Activated CD4-positive, alpha-beta T cell treated with anti-CD3 and anti-CD28 coated beads for 48 hours (primary cell): Measurements from ENCODE around the gene SIX5.
"Not testable (repeated sequence)": the region's sequence is repeated elsewhere in the genome, so short reads cannot be mapped to it uniquely, and the experiment has no call there.

Experiments used
- DNase-seq: peaks from one replicate; pipeline ENCODE4 v3.0.0-alpha.2; 2020

Gene SIX5

GRCh38 chr19:45768984-45769782 is at the start of gene SIX5:
TSS of gene SIX5 (minus strand) at chr19:45769252. CDS start at chr19:45768844, 408 bp downstream.
- peak; percentile 98 for DNase-seq

- DNase-seq: no peak
These were observed 48.8 kb upstream of the SIX5 start for GRCh38 chr19:45817725-45818301.

GRCh38 chr19:45817010-45817724 is 48.1 kb upstream of the SIX5 start:
- peak; percentile 98 for DNase-seq

- DNase-seq: no peak
These were observed 47.4 kb upstream of the SIX5 start for GRCh38 chr19:45816236-45817009.

- DNase-seq: no peak
These were observed 46.6 kb upstream of the SIX5 start for GRCh38 chr19:45815481-45816216.

- no peak for DNase-seq
These were observed 45.9 kb upstream of the SIX5 start, which contains the start of gene RSPH6A for GRCh38 chr19:45814851-45815480. TSS of gene RSPH6A (minus strand) at chr19:45815308. CDS start at chr19:45815176, 132 bp downstream.

- no peak for DNase-seq
These were observed 45.2 kb upstream of the SIX5 start for GRCh38 chr19:45814166-45814780.

GRCh38 chr19:45812297-45812696 is 43.2 kb upstream of the SIX5 start:
- DNase-seq: no peak

- no peak for DNase-seq
These were observed 40.6 kb upstream of the SIX5 start for GRCh38 chr19:45809643-45810159.

GRCh38 chr19:45805719-45806118 is 36.7 kb upstream of the SIX5 start:
- no peak for DNase-seq

- no peak for DNase-seq
These were observed 35.8 kb upstream of the SIX5 start for GRCh38 chr19:45804959-45805230.

- no peak for DNase-seq
These were observed 35.3 kb upstream of the SIX5 start for GRCh38 chr19:45804140-45804958.

GRCh38 chr19:45801603-45802175 is 32.6 kb upstream of the SIX5 start:
- no peak for DNase-seq

- DNase-seq: no peak
These were observed 31.1 kb upstream of the SIX5 start for GRCh38 chr19:45800070-45800553.

- DNase-seq: not testable (repeated sequence)
These were observed 30.5 kb upstream of the SIX5 start for GRCh38 chr19:45799541-45799940.

GRCh38 chr19:45798995-45799517 is 30.0 kb upstream of the SIX5 start:
- DNase-seq: peak; percentile 65

GRCh38 chr19:45794627-45795026 is 25.6 kb upstream of the SIX5 start:
- no peak for DNase-seq

GRCh38 chr19:45793876-45794275 is 24.8 kb upstream of the SIX5 start:
- DNase-seq: no peak

GRCh38 chr19:45793178-45793564 is 24.1 kb upstream of the SIX5 start:
- no peak for DNase-seq
